ENCODE measurements around the gene ZNF555.

DNA sequence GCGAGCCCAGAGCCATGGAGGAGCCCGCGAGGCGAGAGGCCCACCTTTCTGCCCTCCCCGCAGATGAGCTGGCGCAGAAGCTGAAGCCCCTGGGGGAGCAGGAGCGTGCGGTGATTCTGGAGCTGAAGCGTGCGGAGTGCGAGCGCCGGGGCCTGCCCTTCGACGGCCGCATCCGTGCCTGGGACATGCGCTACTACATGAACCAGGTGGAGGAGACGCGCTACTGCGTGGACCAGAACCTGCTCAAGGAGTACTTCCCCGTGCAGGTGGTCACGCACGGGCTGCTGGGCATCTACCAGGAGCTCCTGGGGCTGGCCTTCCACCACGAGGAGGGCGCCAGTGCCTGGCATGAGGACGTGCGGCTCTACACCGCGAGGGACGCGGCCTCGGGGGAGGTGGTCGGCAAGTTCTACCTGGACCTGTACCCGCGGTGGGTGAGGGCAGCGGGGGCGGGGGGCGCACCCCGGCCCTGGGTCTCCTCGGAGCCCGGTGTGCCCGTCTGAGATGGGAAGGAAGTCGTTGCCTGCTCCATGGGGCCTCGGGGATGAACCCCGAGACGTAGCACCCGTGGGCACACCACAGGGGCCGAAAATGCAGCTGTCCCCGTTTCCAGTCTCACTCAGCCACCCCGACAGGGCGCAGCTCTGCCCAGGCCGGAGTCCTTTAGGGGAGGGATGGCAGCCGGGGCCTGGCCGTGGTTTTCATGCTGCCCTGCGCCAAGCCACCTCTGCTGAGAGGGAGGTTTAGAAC lies 33.7 kb upstream of the ZNF555 start:
- TF ChIP-seq, protein P1, sequence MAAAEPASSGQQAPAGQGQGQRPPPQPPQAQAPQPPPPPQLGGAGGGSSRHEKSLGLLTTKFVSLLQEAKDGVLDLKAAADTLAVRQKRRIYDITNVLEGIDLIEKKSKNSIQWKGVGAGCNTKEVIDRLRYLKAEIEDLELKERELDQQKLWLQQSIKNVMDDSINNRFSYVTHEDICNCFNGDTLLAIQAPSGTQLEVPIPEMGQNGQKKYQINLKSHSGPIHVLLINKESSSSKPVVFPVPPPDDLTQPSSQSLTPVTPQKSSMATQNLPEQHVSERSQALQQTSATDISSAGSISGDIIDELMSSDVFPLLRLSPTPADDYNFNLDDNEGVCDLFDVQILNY (CRISPR knock-in tag; IDR thresholded peaks at IDR 0.05): no peak
- TF ChIP-seq, protein P2, sequence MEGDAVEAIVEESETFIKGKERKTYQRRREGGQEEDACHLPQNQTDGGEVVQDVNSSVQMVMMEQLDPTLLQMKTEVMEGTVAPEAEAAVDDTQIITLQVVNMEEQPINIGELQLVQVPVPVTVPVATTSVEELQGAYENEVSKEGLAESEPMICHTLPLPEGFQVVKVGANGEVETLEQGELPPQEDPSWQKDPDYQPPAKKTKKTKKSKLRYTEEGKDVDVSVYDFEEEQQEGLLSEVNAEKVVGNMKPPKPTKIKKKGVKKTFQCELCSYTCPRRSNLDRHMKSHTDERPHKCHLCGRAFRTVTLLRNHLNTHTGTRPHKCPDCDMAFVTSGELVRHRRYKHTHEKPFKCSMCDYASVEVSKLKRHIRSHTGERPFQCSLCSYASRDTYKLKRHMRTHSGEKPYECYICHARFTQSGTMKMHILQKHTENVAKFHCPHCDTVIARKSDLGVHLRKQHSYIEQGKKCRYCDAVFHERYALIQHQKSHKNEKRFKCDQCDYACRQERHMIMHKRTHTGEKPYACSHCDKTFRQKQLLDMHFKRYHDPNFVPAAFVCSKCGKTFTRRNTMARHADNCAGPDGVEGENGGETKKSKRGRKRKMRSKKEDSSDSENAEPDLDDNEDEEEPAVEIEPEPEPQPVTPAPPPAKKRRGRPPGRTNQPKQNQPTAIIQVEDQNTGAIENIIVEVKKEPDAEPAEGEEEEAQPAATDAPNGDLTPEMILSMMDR (IDR thresholded peaks at IDR 0.05 in 2 of 3, conservative IDR thresholded peaks at IDR 0.05 in 1 of 3; ENCODE audit: insufficient read depth in 2 of 3, low read depth in 1 of 3, low read length in 3 of 3): no peak
- TF ChIP-seq RFX5 (IDR thresholded peaks at IDR 0.05; ENCODE audit: low read depth, low read length) (no peak), JUNB (CRISPR knock-in tag; conservative IDR thresholded peaks at IDR 0.05) (no peak), CREM (IDR thresholded peaks at IDR 0.05; ENCODE audit: low read depth) (no peak)

All from K562 (cell line).